GM12892 (cell line): Measurements from ENCODE around the gene KRTAP4-12.
"Not testable (repeated sequence)": the region's sequence is repeated elsewhere in the genome, so short reads cannot be mapped to it uniquely, and the experiment has no call there.

Source experiments
- DNase-seq: peaks from one replicate; pipeline ENCODE4 v3.0.0; 2011; ENCODE audit not compliant: insufficient read length
- FAIRE-seq: peaks from 2 replicates; lab custom pipeline; 2011; peaks lifted over from hg19 to GRCh38; lab: Jason Lieb, UNC
- POLR2A ChIP-seq: IDR thresholded peaks from 2 replicates; pipeline ENCODE4 v1.6.1; 2011; ENCODE audit warnings: low read depth, low read length, control low read depth
- POLR2AphosphoS5 ChIP-seq: IDR thresholded peaks from 2 replicates; pipeline ENCODE4 v1.6.1; 2011; ENCODE audit warnings: low read depth, low read length, control low read depth
- TAF1 ChIP-seq: IDR thresholded peaks from 2 replicates; pipeline ENCODE4 v1.6.1; 2011; ENCODE audit warnings: low read depth, mild to moderate bottlenecking, control low read depth, low read length, borderline replicate concordance

The KRTAP4-12 gene

DNA sequence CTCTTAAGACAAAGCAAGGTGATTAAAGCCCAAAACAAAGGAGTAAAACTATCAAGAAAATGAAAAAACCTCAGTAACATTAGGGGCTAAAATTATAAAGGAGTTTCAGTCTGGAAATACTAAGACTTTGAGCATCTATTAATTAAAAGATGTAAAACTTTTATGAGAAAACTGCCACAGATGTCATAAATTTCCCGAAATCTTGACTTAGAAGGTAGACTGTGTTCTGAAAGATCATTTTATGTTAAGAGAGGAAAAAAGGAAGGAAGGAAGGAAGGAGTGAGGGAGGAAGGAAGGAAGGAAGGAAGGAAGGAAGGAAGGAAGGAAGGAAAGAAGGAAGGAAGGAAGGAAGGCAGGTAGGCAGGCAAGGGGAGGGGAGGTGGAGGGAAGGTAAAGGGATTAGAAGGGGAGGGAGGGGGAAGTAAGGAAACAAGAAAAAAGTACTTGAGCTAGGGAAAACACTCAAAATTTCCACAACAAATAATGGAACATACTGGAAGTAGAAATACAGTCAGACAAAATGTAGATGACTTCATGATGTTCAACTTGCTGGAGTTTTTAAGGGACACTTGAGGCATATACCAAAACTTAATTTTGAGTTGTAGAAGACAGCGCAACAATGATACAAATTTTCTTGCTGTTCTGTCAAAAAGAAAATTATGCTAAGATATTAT lies 23.7 kb upstream of the KRTAP4-12 start:
- FAIRE-seq (no peak), DNase-seq (no peak)
- no peak for TF ChIP-seq POLR2A
- TF ChIP-seq POLR2AphosphoS5: no peak
- TF ChIP-seq TAF1: no peak

- no peak for DNase-seq
- TF ChIP-seq POLR2A (no peak), POLR2AphosphoS5 (no peak), TAF1 (no peak)
- FAIRE-seq: no peak
Observed at GRCh38 chr17:41145261-41145660, 21.3 kb upstream of the KRTAP4-12 start.

GRCh38 chr17:41144846-41145245 lies 20.9 kb upstream of the KRTAP4-12 start:
- FAIRE-seq (no peak), DNase-seq (no peak)
- no peak for TF ChIP-seq POLR2AphosphoS5
- TF ChIP-seq POLR2A: no peak

GRCh38 chr17:41141361-41141760 lies 17.4 kb upstream of the KRTAP4-12 start:
- no peak for FAIRE-seq

DNA sequence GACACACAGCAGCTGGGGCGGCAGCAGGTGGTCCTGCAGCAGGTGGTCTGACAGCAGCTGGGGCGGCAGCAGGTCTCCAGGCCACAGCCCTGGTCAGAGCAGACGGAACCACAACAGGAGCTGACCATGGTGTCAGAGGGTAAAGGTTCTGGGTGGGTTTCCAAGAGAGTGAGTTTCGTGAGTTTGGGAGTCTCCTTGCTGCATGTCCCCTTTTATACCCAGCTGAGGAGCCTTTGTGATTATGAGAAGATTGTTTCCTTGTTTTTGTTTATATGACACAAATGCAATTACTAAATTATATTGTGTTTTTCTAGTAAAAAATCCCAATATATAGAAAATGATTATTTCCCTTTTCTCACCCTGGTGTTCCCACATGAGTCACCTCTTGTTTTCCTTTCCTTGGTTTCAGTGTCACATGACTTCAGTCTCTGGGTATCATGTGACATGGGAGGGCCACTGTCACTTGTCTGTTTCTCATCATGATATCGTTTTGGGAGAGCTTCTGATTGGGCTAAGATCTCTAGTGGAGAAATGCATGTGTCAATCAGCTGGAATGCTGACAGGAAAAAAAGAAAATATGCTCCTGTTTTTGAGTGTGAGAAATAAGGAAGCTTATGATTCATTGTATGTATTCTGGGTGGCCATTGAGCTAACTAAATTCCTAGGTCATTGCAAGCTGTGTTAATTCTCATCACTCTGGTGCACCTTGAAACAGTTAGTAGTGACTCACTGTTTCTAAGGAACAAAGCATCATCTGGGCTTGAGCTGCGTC lies 16.6 kb upstream of the KRTAP4-12 start, which contains the start of gene KRTAP4-6:
Gene KRTAP4-6 (minus strand): TSS at position 185 of the 772 bp plus-strand sequence. CDS start 57 bp downstream, at position 128.
- DNase-seq (no peak), FAIRE-seq (no peak)
- no peak for TF ChIP-seq POLR2AphosphoS5
- TF ChIP-seq TAF1: no peak
- TF ChIP-seq POLR2A: no peak

More at GRCh38 chr17:41141361-41141760, 17.4 kb upstream of the KRTAP4-12 start:
- DNase-seq: no peak
- TF ChIP-seq TAF1 (no peak), POLR2AphosphoS5 (no peak), POLR2A (no peak)

- FAIRE-seq, DNase-seq: not testable (repeated sequence)
Observed at GRCh38 chr17:41139865-41140264, 15.9 kb upstream of the KRTAP4-12 start.

DNA sequence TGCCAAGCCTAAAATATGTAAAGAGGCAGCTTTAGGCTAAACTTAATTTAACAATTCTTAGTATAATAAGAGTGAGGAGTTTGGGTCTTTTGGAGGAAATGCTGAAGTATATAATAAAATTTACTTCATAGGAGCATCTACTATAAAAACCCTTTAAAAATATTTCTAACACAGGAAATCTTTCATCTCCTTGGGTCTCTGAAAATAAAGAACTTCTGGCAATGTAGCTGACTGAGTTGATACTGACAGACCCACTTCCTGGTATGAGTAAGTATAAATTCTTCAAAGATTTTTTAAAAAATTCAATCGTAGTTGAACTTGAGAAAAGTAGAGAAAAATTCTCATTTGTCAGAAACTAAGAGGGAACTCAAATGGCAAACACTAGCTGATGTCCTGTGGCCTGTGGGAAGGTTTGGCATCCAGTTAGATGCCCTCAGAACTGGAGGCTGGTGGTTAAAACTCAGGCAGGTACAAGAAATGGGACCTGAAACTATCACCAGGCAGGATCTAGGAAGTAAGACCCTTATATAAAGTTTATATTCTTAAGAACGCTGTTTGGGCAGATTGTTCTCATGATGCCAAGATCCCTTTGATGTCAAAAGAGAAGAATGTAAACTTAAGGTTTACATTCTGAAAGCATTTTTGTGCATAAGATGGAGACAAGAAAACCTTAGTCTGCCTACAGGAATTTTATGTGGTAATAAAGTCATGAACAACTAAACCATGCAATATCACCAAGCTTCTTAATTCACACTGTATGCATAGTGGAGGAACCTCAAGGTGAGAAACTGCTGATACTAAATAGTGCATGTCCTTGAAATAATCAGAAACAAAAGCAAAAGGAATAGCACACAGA lies 10.1 kb upstream of the KRTAP4-12 start:
- DNase-seq (no peak), FAIRE-seq (no peak)
- TF ChIP-seq POLR2A (no peak), TAF1 (no peak), POLR2AphosphoS5 (no peak)

GRCh38 chr17:41131979-41132378 lies 8.0 kb upstream of the KRTAP4-12 start:
- DNase-seq: no peak
- no peak for FAIRE-seq

DNA sequence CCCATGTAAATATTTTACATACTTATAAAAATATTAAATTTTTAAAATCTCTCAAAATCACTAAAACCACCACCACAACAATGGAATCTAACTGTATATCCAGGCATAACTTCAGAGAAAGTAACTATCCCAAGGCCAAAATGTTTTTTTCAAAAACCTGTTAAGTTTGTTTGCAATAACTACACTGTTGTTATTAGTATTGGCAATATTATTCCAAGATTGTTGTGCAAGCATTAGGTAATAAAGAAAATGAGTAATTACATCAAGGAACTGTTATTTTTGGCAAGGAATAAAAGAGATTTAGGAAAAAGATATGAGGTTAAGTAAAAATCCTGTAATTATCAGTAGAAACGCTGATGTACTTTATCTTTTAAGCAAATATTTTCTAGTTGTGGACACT lies 3.4 kb upstream of the KRTAP4-12 start:
- FAIRE-seq: no peak
- no peak for DNase-seq

More at GRCh38 chr17:41131979-41132378, 8.0 kb upstream of the KRTAP4-12 start:
- no peak for TF ChIP-seq POLR2AphosphoS5
- TF ChIP-seq POLR2A: no peak
- TF ChIP-seq TAF1: no peak

DNA sequence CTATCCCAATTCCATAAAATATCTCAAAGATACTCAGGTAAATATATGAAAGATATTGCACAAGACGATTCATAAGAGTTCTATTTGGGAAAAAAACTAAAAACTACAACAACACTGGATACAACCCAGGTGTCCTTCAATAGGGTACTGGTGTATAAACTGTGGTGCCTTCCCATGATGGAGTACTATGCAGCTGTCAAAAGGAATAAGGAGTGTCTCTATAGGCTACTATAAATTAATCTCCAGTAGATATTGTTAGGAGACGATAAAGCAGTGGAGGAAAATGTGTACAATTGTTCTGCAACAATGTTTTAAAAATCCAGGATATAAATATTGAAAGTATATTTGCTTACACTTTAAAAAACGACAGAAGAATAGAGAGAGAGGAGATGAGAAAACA lies 2.4 kb upstream of the KRTAP4-12 start:
- no peak for FAIRE-seq
- no peak for TF ChIP-seq TAF1
- TF ChIP-seq POLR2A: no peak
- no peak for TF ChIP-seq POLR2AphosphoS5
- DNase-seq: no peak

More for the DNA sequence above, 3.4 kb upstream of the KRTAP4-12 start:
- TF ChIP-seq POLR2A: no peak
- TF ChIP-seq TAF1: no peak
- TF ChIP-seq POLR2AphosphoS5: no peak

DNA sequence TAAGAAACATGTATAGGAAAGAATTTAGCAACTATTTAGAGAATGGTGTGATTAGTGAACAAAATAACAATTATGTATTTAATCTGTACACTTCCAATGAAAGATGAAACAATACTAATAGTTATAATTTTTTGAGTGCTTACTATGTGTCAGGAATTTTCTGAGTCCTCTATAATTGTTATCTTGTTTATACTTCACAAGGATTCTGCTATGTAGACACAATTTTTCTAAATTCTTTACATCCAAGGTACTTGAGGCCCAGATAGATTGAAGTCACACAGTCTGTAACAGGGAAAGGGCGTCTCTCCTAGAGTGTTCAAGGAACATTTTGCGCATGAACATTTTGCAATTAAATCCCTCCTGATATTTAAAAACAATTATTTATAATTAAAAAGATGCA lies 1.1 kb upstream of the KRTAP4-12 start:
- TF ChIP-seq POLR2A: no peak
- TF ChIP-seq POLR2AphosphoS5: no peak
- FAIRE-seq: no peak
- no peak for DNase-seq

- FAIRE-seq, DNase-seq: not testable (repeated sequence)
Observed at GRCh38 chr17:41123292-41123990, 541 bp downstream of the KRTAP4-12 start.
